Right ventricle myocardium superior (tissue), 1 donor: ENCODE results near the gene WDR20. TPM values are rescaled to one million over a fixed set of nuclear protein-coding genes. Genes with fewer than 3 reads are reported as not detected.
"Not testable (repeated sequence)": the region's sequence is repeated elsewhere in the genome, so short reads cannot be mapped to it uniquely, and the experiment has no call there.

Experiments
- ATAC-seq: fragments of 200-7000 bp; cut with Tn5 transposase; one replicate; pipeline ENCODE4 v1.9.1; 2020; ENCODE audit warnings: mild to moderate bottlenecking; ENCODE audit not compliant: poor library complexity
- DNase-seq: peaks from one replicate; pipeline ENCODE4 v3.0.0-alpha.2; 2020
- intact Hi-C: fragments of 100-400 bp; cut with DNase I; formaldehyde crosslinking; loops from one replicate; pipeline ENCODE4 v1.11.2; 2022
- long read RNA-seq: library from polyadenylated mRNA; unstranded; transcript quantifications from one replicate; pipeline ENCODE4 v2.0.0, GENCODE V29; 2021
- total RNA-seq: library from RNA; stranded (reverse); fragmentation: NEBNext Ultra II Directional; extraction: Animal tissue kit (Norgen Biotek cat#: 25700); gene quantifications from one replicate; pipeline ENCODE4 v1.2.1, GENCODE V29; 2021
- donor health status: DM: no; HTN: yes; CAD: no; lungs with severe emphysema.

WDR20 gene
- total RNA-seq: 19.2 TPM
- long read RNA-seq, transcript WDR20-203 (4 exons, 2,616 nt): major isoform, 14 of 45 reads
- long read RNA-seq, transcript WDR20-204 (3 exons, 2,391 nt): minor isoform, 8 of 45 reads
- long read RNA-seq, partial matches to known transcripts: 7 of 45 reads
- long read RNA-seq, other reads (novel, unspliced or antisense): 13 of 45 reads

GRCh38 chr14:102139286-102140026 is at the start of gene WDR20:
Gene WDR20, plus strand, starts transcription at chr14:102139897. Its CDS starts 27 bp downstream, at chr14:102139924.
- intact Hi-C loops: no loop called here
- ATAC-seq: peak; percentile 98
- DNase-seq: peak; percentile 99

GRCh38 chr14:102090713-102091112 is 49.0 kb upstream of the WDR20 start:
- intact Hi-C loops: no loop called here
- DNase-seq: no peak
- ATAC-seq: no peak

GRCh38 chr14:102092806-102093205 is 46.9 kb upstream of the WDR20 start:
- intact Hi-C loops: no loop called here
- DNase-seq: no peak
- ATAC-seq: no peak

GRCh38 chr14:102094101-102094500 is 45.6 kb upstream of the WDR20 start:
- DNase-seq (no peak), ATAC-seq (no peak)
- intact Hi-C loops: no loop called here

GRCh38 chr14:102095231-102095870 is 44.3 kb upstream of the WDR20 start:
- intact Hi-C loops: loop anchor here (5.0 kb wide), 1 partner anchor 48 kb away; no protein-coding TSS in a partner anchor
- DNase-seq: no peak
- no peak for ATAC-seq

- ATAC-seq (no peak), DNase-seq (no peak)
- intact Hi-C loops: loop anchor here (5.0 kb wide), 1 partner anchor 49 kb away; no protein-coding TSS in a partner anchor
These were observed 43.7 kb upstream of the WDR20 start for GRCh38 chr14:102095871-102096568.

GRCh38 chr14:102096569-102097188 is 43.0 kb upstream of the WDR20 start:
- ATAC-seq: peak; percentile 95
- peak; percentile 93 for DNase-seq
- intact Hi-C loops: loop anchor here (5.0 kb wide), 1 partner anchor 49 kb away; no protein-coding TSS in a partner anchor

- ATAC-seq (no peak), DNase-seq (no peak)
- intact Hi-C loops: loop anchor here (5.0 kb wide), 1 partner anchor 50 kb away; no protein-coding TSS in a partner anchor
These were observed 42.1 kb upstream of the WDR20 start for GRCh38 chr14:102097441-102098135.

GRCh38 chr14:102103062-102103695 is 36.5 kb upstream of the WDR20 start:
- intact Hi-C loops: no loop called here
- no peak for ATAC-seq
- no peak for DNase-seq

GRCh38 chr14:102105369-102105768 is 34.3 kb upstream of the WDR20 start:
- ATAC-seq (no peak), DNase-seq (no peak)
- intact Hi-C loops: no loop called here

- intact Hi-C loops, DNase-seq, ATAC-seq: not testable (repeated sequence)
These were observed 30.4 kb upstream of the WDR20 start for GRCh38 chr14:102109332-102109731.

GRCh38 chr14:102111101-102111500 is 28.6 kb upstream of the WDR20 start:
- intact Hi-C loops: no loop called here
- no peak for ATAC-seq
- no peak for DNase-seq

GRCh38 chr14:102116361-102117180 is 23.1 kb upstream of the WDR20 start:
- DNase-seq (no peak), ATAC-seq (no peak)
- intact Hi-C loops: no loop called here

- ATAC-seq (no peak), DNase-seq (no peak)
- intact Hi-C loops: no loop called here
These were observed 21.8 kb upstream of the WDR20 start for GRCh38 chr14:102117852-102118251.

- DNase-seq (no peak), ATAC-seq (no peak)
- intact Hi-C loops: no loop called here
These were observed 18.8 kb upstream of the WDR20 start for GRCh38 chr14:102120888-102121287.

GRCh38 chr14:102121567-102121966 is 18.1 kb upstream of the WDR20 start:
- DNase-seq (no peak), ATAC-seq (no peak)
- intact Hi-C loops: no loop called here

- DNase-seq (no peak), ATAC-seq (no peak)
- intact Hi-C loops: no loop called here
These were observed 15.3 kb upstream of the WDR20 start for GRCh38 chr14:102124419-102124818.
